ENCODE results near the gene ATP8A2.
"Not testable (repeated sequence)": the region's sequence is repeated elsewhere in the genome, so short reads cannot be mapped to it uniquely, and the experiment has no call there.

The ATP8A2 gene

DNA sequence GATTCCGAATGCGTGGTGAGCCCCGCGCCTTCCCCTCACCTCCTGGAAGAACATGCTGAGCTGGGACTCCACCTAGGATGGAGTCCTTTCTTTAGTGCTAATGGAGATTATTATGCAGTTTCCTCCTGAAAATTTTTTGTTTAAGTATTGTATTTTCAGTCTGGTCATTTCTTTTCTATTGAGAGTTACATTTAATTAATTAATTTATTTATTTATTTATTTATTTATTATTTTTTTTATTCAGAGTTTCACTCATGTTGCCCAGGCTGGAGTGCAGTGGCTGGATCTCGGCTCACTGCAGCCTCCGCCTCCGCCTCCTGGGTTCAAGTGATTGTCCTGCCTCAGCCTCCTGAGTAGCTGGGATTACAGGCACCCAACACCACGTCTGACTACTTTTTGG is 400.8 kb downstream of the ATP8A2 start:
- not testable (repeated sequence) for H3K27ac ChIP-seq (ENCODE audit: low read depth in 2 of 2, low read length in 2 of 2)

DNA sequence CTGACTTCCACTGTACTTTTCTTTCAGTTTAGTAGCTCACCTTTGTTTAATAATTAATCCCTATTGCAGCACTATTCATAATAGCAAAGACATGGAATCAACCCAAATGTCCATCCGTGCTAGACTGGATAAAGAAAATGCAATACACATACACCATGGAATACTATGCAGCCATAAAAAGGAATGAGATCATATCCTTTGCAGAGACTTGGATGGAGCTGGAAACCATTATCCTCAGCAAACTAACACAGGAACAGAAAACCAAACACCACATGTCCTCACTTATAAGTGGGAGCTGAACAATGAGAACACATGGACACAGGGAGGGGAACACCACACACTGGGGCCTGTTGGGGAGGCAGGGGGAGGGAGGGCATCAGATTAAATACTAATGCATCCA is 402.3 kb downstream of the ATP8A2 start:
- H3K36me3 ChIP-seq (ENCODE audit: control insufficient read depth in 2 of 2, insufficient read depth in 2 of 2, low read length in 2 of 2); H3K4me1 ChIP-seq (ENCODE audit: control insufficient read depth in 2 of 2, insufficient read depth in 2 of 2, low read length in 2 of 2); H3K27ac ChIP-seq (ENCODE audit: low read depth in 2 of 2, low read length in 2 of 2); H3K9ac ChIP-seq (ENCODE audit: low read depth in 1 of 2, low read length in 2 of 2); H3K9me3 ChIP-seq (ENCODE audit: control insufficient read depth in 2 of 2, low read length in 2 of 2); H3K27me3 ChIP-seq (ENCODE audit: control insufficient read depth in 2 of 2, insufficient read depth in 2 of 2, low read length in 2 of 2); H3K4me3 ChIP-seq (ENCODE audit: low read length in 2 of 2): not testable (repeated sequence)

More for the DNA sequence above, 400.8 kb downstream of the ATP8A2 start:
- H3K4me3 ChIP-seq (ENCODE audit: low read length in 2 of 2); H3K36me3 ChIP-seq (ENCODE audit: control insufficient read depth in 2 of 2, insufficient read depth in 2 of 2, low read length in 2 of 2); H3K9ac ChIP-seq (ENCODE audit: low read depth in 1 of 2, low read length in 2 of 2); H3K4me1 ChIP-seq (ENCODE audit: control insufficient read depth in 2 of 2, insufficient read depth in 2 of 2, low read length in 2 of 2); H3K27me3 ChIP-seq (ENCODE audit: control insufficient read depth in 2 of 2, insufficient read depth in 2 of 2, low read length in 2 of 2); H3K9me3 ChIP-seq (ENCODE audit: control insufficient read depth in 2 of 2, low read length in 2 of 2): not testable (repeated sequence)

DNA sequence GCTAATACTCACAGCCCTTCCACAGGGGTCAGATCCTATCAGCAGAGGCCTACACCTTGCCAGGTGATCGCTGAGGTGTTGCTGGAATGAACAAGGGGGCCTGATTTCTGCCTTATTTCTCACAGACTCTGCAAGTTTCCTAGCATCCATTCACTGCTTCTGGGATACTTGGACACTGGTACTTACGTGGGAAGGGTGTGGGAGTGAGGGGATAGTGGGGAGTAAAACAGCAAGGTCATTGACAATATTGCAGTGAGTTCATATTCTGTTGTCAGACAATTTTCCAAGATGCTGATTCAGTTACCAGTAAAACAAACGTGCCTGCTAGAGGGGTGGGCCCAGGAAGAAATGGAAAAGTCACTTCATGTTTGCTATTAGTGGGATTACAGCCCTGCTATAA is 403.5 kb downstream of the ATP8A2 start:
- H3K36me3 ChIP-seq (ENCODE audit: control insufficient read depth in 2 of 2, insufficient read depth in 2 of 2, low read length in 2 of 2) = no peaks in the 10 kb centered on the region
- no peaks in the 10 kb centered on the region for H3K4me1 ChIP-seq (ENCODE audit: control insufficient read depth in 2 of 2, insufficient read depth in 2 of 2, low read length in 2 of 2)
- H3K9me3 ChIP-seq (ENCODE audit: control insufficient read depth in 2 of 2, low read length in 2 of 2) = no peaks in the 10 kb centered on the region
- no peak overlapping the region for H3K27ac ChIP-seq (ENCODE audit: low read depth in 2 of 2, low read length in 2 of 2)
- no peaks in the 10 kb centered on the region for H3K27me3 ChIP-seq (ENCODE audit: control insufficient read depth in 2 of 2, insufficient read depth in 2 of 2, low read length in 2 of 2)
- no peak overlapping the region for H3K4me3 ChIP-seq (ENCODE audit: low read length in 2 of 2)
- no peak overlapping the region for H3K9ac ChIP-seq (ENCODE audit: low read depth in 1 of 2, low read length in 2 of 2)

DNA sequence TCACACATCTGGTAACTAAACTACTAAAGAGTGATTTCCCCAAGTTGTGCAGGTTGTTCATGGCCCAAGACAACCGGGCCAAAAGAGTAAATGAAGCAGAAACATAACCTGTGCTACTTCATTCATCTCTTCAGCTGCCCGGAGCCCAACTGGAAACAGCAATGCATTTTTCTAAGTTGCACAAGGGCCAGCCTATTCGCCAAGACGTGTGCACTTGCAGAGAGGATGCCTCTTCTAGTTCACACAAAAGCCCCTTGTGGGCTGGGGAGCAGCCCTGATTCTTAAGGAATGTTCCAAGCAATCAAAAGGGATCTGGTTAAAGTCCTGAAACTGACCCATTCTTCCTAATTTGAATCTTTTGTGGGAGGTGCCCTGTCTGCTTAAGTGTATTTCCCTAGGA is 404.2 kb downstream of the ATP8A2 start:
- Histone ChIP-seq H3K9ac (ENCODE audit: low read depth in 1 of 2, low read length in 2 of 2) (no peak overlapping the region), H3K36me3 (ENCODE audit: control insufficient read depth in 2 of 2, insufficient read depth in 2 of 2, low read length in 2 of 2) (no peaks in the 10 kb centered on the region), H3K9me3 (ENCODE audit: control insufficient read depth in 2 of 2, low read length in 2 of 2) (no peaks in the 10 kb centered on the region), H3K27me3 (ENCODE audit: control insufficient read depth in 2 of 2, insufficient read depth in 2 of 2, low read length in 2 of 2) (no peaks in the 10 kb centered on the region), H3K27ac (ENCODE audit: low read depth in 2 of 2, low read length in 2 of 2) (no peak overlapping the region), H3K4me3 (ENCODE audit: low read length in 2 of 2) (no peak overlapping the region), H3K4me1 (ENCODE audit: control insufficient read depth in 2 of 2, insufficient read depth in 2 of 2, low read length in 2 of 2) (no peaks in the 10 kb centered on the region)

DNA sequence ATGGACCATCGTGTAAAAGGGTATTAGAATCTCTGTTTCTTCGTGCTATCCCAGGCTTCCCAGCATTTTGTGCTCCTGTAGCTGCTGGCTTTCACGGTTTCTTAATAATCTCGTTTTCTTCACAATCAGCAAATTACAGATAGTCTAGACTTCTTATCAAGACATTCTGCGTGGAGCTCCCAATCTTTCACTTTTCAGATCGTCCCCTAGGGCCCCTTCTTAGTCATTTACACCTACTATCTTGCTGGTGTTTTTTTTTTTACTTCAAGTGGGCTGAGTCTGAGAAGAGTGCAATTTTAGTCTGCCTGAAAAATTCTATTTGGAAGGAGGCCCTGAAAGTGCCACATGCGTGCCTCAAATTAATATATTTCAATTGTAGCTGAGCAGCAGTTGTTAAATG is 404.9 kb downstream of the ATP8A2 start:
- no peak overlapping the region for H3K27ac ChIP-seq (ENCODE audit: low read depth in 2 of 2, low read length in 2 of 2)
- H3K9ac ChIP-seq (ENCODE audit: low read depth in 1 of 2, low read length in 2 of 2) = no peak overlapping the region
- no peaks in the 10 kb centered on the region for H3K4me1 ChIP-seq (ENCODE audit: control insufficient read depth in 2 of 2, insufficient read depth in 2 of 2, low read length in 2 of 2)
- H3K9me3 ChIP-seq (ENCODE audit: control insufficient read depth in 2 of 2, low read length in 2 of 2) = no peaks in the 10 kb centered on the region
- no peak overlapping the region for H3K4me3 ChIP-seq (ENCODE audit: low read length in 2 of 2)
- H3K36me3 ChIP-seq (ENCODE audit: control insufficient read depth in 2 of 2, insufficient read depth in 2 of 2, low read length in 2 of 2) = no peaks in the 10 kb centered on the region
- no peaks in the 10 kb centered on the region for H3K27me3 ChIP-seq (ENCODE audit: control insufficient read depth in 2 of 2, insufficient read depth in 2 of 2, low read length in 2 of 2)

DNA sequence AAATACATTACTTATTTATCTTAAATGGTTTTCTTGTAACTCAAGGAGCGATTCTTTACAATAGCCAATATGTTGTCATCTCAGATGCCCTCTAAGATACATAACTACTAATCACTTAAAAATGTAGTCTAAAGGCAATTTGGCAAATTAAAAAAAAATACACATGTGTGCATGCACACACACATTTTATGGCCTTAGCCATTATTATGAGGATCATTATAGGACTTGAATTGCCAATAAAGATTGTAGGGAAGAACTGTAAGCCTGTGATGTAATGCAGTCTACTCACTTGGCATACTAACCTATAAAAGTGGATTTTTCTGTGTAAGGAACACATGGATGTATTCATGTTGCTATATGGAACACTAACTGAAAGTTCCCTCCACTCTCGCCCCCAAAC is 405.7 kb downstream of the ATP8A2 start:
- no peaks in the 10 kb centered on the region for H3K36me3 ChIP-seq (ENCODE audit: control insufficient read depth in 2 of 2, insufficient read depth in 2 of 2, low read length in 2 of 2)
- no peaks in the 10 kb centered on the region for H3K9me3 ChIP-seq (ENCODE audit: control insufficient read depth in 2 of 2, low read length in 2 of 2)
- no peaks in the 10 kb centered on the region for H3K4me1 ChIP-seq (ENCODE audit: control insufficient read depth in 2 of 2, insufficient read depth in 2 of 2, low read length in 2 of 2)
- H3K9ac ChIP-seq (ENCODE audit: low read depth in 1 of 2, low read length in 2 of 2) = no peak overlapping the region
- no peak overlapping the region for H3K4me3 ChIP-seq (ENCODE audit: low read length in 2 of 2)
- H3K27ac ChIP-seq (ENCODE audit: low read depth in 2 of 2, low read length in 2 of 2) = no peak overlapping the region
- no peaks in the 10 kb centered on the region for H3K27me3 ChIP-seq (ENCODE audit: control insufficient read depth in 2 of 2, insufficient read depth in 2 of 2, low read length in 2 of 2)

DNA sequence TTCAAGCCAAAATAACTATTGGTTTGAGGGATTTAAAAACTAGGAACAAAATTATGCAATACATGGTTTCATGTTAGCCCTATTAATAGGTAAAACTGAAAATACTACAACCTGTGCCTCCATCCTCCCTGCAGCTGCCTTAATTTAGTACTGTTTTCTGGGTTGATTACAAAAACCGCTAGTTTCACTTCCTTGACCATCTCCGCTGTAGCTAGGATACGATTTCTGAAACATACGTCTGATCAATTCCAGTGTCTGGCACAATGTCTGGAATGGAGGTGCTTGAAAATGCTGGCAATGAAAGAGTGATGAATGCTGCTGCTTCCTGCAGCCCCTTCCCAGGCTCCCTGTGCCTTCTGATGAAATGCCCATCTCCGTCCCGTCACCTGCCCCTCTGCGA is 406.6 kb downstream of the ATP8A2 start:
- H3K27me3 ChIP-seq (ENCODE audit: control insufficient read depth in 2 of 2, insufficient read depth in 2 of 2, low read length in 2 of 2) = no peaks in the 10 kb centered on the region

DNA sequence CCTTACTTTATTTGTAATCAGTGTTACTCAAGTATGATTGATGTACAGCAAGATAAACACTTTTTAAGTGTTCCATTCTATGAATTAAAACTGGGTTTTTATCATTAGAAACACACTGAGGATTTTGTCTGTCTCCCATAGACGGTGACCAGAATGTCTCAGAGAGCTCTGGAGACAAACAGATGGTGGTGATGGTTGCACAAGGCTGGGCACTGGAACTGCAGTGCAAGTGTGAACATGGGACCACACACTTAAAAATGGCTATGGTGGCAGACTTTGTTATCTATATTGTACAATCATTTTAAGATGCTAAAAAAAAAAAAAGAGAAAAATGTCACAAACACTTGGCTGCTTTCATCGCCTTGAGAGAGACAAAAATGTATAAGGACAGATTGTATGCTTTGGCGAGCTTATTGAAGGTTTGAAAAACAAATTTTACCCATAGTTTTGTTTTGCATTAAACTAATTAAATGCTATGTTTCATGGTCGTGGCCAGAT is 407.1 kb downstream of the ATP8A2 start:
- Histone ChIP-seq H3K4me3 (ENCODE audit: low read length in 2 of 2) (no peak overlapping the region), H3K9ac (ENCODE audit: low read depth in 1 of 2, low read length in 2 of 2) (no peak overlapping the region), H3K9me3 (ENCODE audit: control insufficient read depth in 2 of 2, low read length in 2 of 2) (no peaks in the 10 kb centered on the region), H3K27ac (ENCODE audit: low read depth in 2 of 2, low read length in 2 of 2) (no peak overlapping the region), H3K27me3 (ENCODE audit: control insufficient read depth in 2 of 2, insufficient read depth in 2 of 2, low read length in 2 of 2) (no peaks in the 10 kb centered on the region), H3K4me1 (ENCODE audit: control insufficient read depth in 2 of 2, insufficient read depth in 2 of 2, low read length in 2 of 2) (no peaks in the 10 kb centered on the region), H3K36me3 (ENCODE audit: control insufficient read depth in 2 of 2, insufficient read depth in 2 of 2, low read length in 2 of 2) (no peaks in the 10 kb centered on the region)

More for the DNA sequence above, 406.6 kb downstream of the ATP8A2 start:
- Histone ChIP-seq H3K27ac (ENCODE audit: low read depth in 2 of 2, low read length in 2 of 2) (no peak overlapping the region), H3K4me3 (ENCODE audit: low read length in 2 of 2) (no peak overlapping the region), H3K36me3 (ENCODE audit: control insufficient read depth in 2 of 2, insufficient read depth in 2 of 2, low read length in 2 of 2) (no peaks in the 10 kb centered on the region), H3K4me1 (ENCODE audit: control insufficient read depth in 2 of 2, insufficient read depth in 2 of 2, low read length in 2 of 2) (no peaks in the 10 kb centered on the region), H3K9me3 (ENCODE audit: control insufficient read depth in 2 of 2, low read length in 2 of 2) (no peaks in the 10 kb centered on the region), H3K9ac (ENCODE audit: low read depth in 1 of 2, low read length in 2 of 2) (no peak overlapping the region)

DNA sequence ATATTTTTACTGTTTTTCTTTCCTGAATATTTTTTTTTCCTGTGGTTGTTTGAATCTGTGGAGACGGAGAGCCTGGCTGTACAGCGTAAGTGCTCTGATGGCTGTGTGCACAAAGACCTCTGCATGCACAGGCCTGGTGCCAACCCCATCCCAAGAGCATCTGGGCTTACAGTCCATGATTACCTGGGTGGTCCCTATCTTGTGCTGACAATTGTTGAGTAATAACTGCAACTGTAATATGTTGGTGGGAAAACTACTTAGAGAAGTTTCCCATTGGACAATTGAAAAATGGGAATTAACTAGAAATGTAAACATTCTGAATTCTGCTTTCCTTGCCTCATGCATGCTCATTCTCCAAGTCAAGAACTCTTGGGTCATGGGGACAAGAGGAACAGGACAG is 411.3 kb downstream of the ATP8A2 start:
- no peak overlapping the region for H3K27ac ChIP-seq (ENCODE audit: low read depth in 2 of 2, low read length in 2 of 2)

DNA sequence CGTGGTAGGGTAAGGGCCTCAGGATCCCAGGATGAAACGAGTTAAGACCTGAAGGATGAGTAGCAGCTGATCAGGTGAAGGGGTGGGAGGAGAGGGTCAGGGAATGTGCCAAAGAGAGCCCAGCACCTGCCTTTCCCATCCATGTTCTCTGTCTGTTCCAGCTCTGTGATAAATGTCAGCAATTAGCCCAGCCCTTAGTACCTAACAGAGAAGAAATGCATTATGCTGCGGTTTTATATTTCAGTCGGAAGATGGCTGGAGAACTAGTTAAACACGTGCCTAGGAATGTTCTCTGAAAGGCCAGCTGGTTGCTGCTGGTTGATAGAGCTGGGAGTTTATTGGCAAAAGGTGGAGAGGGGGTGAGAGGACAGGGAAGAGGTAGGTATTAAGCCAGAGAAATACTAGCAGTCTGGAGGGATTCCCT is 411.8 kb downstream of the ATP8A2 start:
- Histone ChIP-seq H3K4me3 (ENCODE audit: low read length in 2 of 2) (no peak overlapping the region), H3K9ac (ENCODE audit: low read depth in 1 of 2, low read length in 2 of 2) (no peak overlapping the region), H3K27me3 (ENCODE audit: control insufficient read depth in 2 of 2, insufficient read depth in 2 of 2, low read length in 2 of 2) (no peaks in the 10 kb centered on the region), H3K4me1 (ENCODE audit: control insufficient read depth in 2 of 2, insufficient read depth in 2 of 2, low read length in 2 of 2) (no peaks in the 10 kb centered on the region), H3K9me3 (ENCODE audit: control insufficient read depth in 2 of 2, low read length in 2 of 2) (no peaks in the 10 kb centered on the region), H3K27ac (ENCODE audit: low read depth in 2 of 2, low read length in 2 of 2) (no peak overlapping the region), H3K36me3 (ENCODE audit: control insufficient read depth in 2 of 2, insufficient read depth in 2 of 2, low read length in 2 of 2) (no peaks in the 10 kb centered on the region)

More for the DNA sequence above, 411.3 kb downstream of the ATP8A2 start:
- H3K27me3 ChIP-seq (ENCODE audit: control insufficient read depth in 2 of 2, insufficient read depth in 2 of 2, low read length in 2 of 2) = no peaks in the 10 kb centered on the region
- no peaks in the 10 kb centered on the region for H3K36me3 ChIP-seq (ENCODE audit: control insufficient read depth in 2 of 2, insufficient read depth in 2 of 2, low read length in 2 of 2)
- no peak overlapping the region for H3K9ac ChIP-seq (ENCODE audit: low read depth in 1 of 2, low read length in 2 of 2)
- H3K4me3 ChIP-seq (ENCODE audit: low read length in 2 of 2) = no peak overlapping the region
- H3K4me1 ChIP-seq (ENCODE audit: control insufficient read depth in 2 of 2, insufficient read depth in 2 of 2, low read length in 2 of 2) = no peaks in the 10 kb centered on the region
- no peaks in the 10 kb centered on the region for H3K9me3 ChIP-seq (ENCODE audit: control insufficient read depth in 2 of 2, low read length in 2 of 2)

DNA sequence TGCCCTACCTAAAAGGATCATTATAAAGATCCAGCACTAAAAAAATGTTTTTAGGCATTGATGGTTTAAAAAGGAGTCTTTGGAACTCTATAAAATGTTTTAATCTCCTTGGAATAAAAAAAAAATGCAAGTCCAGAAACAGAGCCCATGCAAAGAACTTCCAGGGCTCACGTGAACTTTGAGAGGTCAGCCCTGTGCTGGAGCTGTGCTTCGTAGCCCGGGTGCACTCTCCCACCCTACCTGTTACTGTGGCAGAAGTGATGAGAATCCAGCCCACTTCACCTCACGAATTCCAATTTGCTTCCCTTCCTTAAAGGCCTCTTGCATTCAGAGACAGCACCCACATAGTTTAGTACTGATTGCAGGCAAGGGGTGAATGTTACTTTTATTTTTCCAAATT is 412.3 kb downstream of the ATP8A2 start:
- Histone ChIP-seq H3K9ac (ENCODE audit: low read depth in 1 of 2, low read length in 2 of 2) (no peak overlapping the region), H3K9me3 (ENCODE audit: control insufficient read depth in 2 of 2, low read length in 2 of 2) (no peaks in the 10 kb centered on the region), H3K27me3 (ENCODE audit: control insufficient read depth in 2 of 2, insufficient read depth in 2 of 2, low read length in 2 of 2) (no peaks in the 10 kb centered on the region), H3K27ac (ENCODE audit: low read depth in 2 of 2, low read length in 2 of 2) (no peak overlapping the region), H3K4me3 (ENCODE audit: low read length in 2 of 2) (no peak overlapping the region), H3K4me1 (ENCODE audit: control insufficient read depth in 2 of 2, insufficient read depth in 2 of 2, low read length in 2 of 2) (no peaks in the 10 kb centered on the region), H3K36me3 (ENCODE audit: control insufficient read depth in 2 of 2, insufficient read depth in 2 of 2, low read length in 2 of 2) (no peaks in the 10 kb centered on the region)

Measured in mucosa of rectum (tissue), 2 donors.